HG03457 (cell line): ENCODE measurements around the gene RGS6.

Experiments
- ATAC-seq: cut with Tn5 transposase; IDR thresholded peaks from one replicate; pipeline ENCODE4 v1.9.1; 2021; ENCODE audit warnings: moderate number of reproducible peaks; ENCODE audit not compliant: unreplicated experiment

RGS6 gene

GRCh38 chr14:72483311-72483710 lies 551.1 kb downstream of the RGS6 start:
- ATAC-seq = no peak

GRCh38 chr14:72485695-72486094 lies 553.5 kb downstream of the RGS6 start:
- ATAC-seq = no peak

- ATAC-seq = no peak
These were observed 556.3 kb downstream of the RGS6 start for GRCh38 chr14:72488514-72488913.

- ATAC-seq = no peak
These were observed 560.0 kb downstream of the RGS6 start for GRCh38 chr14:72492196-72492595.

- no peak for ATAC-seq
These were observed 563.4 kb downstream of the RGS6 start for GRCh38 chr14:72495668-72496067.

- no peak for ATAC-seq
These were observed 566.4 kb downstream of the RGS6 start for GRCh38 chr14:72498646-72499045.

GRCh38 chr14:72499746-72500145 lies 567.5 kb downstream of the RGS6 start:
- ATAC-seq = no peak

GRCh38 chr14:72500234-72500838 lies 568.1 kb downstream of the RGS6 start:
- no peak for ATAC-seq

GRCh38 chr14:72501439-72501838 lies 569.2 kb downstream of the RGS6 start:
- ATAC-seq = no peak

- ATAC-seq = no peak
These were observed 571.0 kb downstream of the RGS6 start for GRCh38 chr14:72503271-72503670.

GRCh38 chr14:72503696-72504368 lies 571.6 kb downstream of the RGS6 start:
- ATAC-seq = no peak

GRCh38 chr14:72510566-72510965 lies 578.3 kb downstream of the RGS6 start:
- ATAC-seq = no peak

GRCh38 chr14:72512281-72512680 lies 580.1 kb downstream of the RGS6 start:
- no peak for ATAC-seq

GRCh38 chr14:72512925-72513324 lies 580.7 kb downstream of the RGS6 start:
- no peak for ATAC-seq

- ATAC-seq = no peak
These were observed 581.1 kb downstream of the RGS6 start for GRCh38 chr14:72513346-72513745.

GRCh38 chr14:72513965-72514659 lies 581.9 kb downstream of the RGS6 start:
- no peak for ATAC-seq

GRCh38 chr14:72514660-72515025 lies 582.4 kb downstream of the RGS6 start:
- no peak for ATAC-seq

- ATAC-seq = no peak
These were observed 583.8 kb downstream of the RGS6 start for GRCh38 chr14:72515779-72516770.

GRCh38 chr14:72516936-72517700 lies 584.9 kb downstream of the RGS6 start:
- ATAC-seq = no peak

- ATAC-seq = no peak
These were observed 585.5 kb downstream of the RGS6 start for GRCh38 chr14:72517736-72518135.
